ENCODE data around the gene NPFF.
"Not testable (repeated sequence)": the region's sequence is repeated elsewhere in the genome, so short reads cannot be mapped to it uniquely, and the experiment has no call there.

Gene NPFF

GRCh38 chr12:53506881-53507602 lies at the start of gene NPFF:
Gene NPFF (minus strand): TSS chr12:53507484. CDS start chr12:53507474, 10 bp downstream.
- no peak within 1 kb of the TSS for H3K27ac ChIP-seq (ENCODE audit: low read depth, low read length)
- H3K9ac ChIP-seq (ENCODE audit: low read length), result no peak within 1 kb of the TSS
- H3K4me1 ChIP-seq (ENCODE audit: control insufficient read depth, insufficient read depth, low read length), result peaks cover 1% of the 10 kb centered on the region
- H3K36me3 ChIP-seq (ENCODE audit: control insufficient read depth, insufficient read depth, low read length), result peaks cover 30% of the 10 kb centered on the region
- no peak within 1 kb of the TSS for H3K4me3 ChIP-seq (ENCODE audit: low read length)
- H3K27me3 ChIP-seq (ENCODE audit: control insufficient read depth, insufficient read depth, low read length), result no peaks in the 10 kb centered on the region

GRCh38 chr12:53552361-53553327 lies 45.4 kb upstream of the NPFF start:
- peaks cover 15% of the 10 kb centered on the region for H3K36me3 ChIP-seq (ENCODE audit: control insufficient read depth, insufficient read depth, low read length)
- H3K27ac ChIP-seq (ENCODE audit: low read depth, low read length), result no peak overlapping the region
- H3K4me3 ChIP-seq (ENCODE audit: low read length), result no peak overlapping the region
- peaks cover 7% of the 10 kb centered on the region for H3K4me1 ChIP-seq (ENCODE audit: control insufficient read depth, insufficient read depth, low read length)
- H3K27me3 ChIP-seq (ENCODE audit: control insufficient read depth, insufficient read depth, low read length), result no peaks in the 10 kb centered on the region
- no peak overlapping the region for H3K9ac ChIP-seq (ENCODE audit: low read length)

- Histone ChIP-seq H3K4me1 (ENCODE audit: control insufficient read depth, insufficient read depth, low read length) (peaks cover 7% of the 10 kb centered on the region), H3K4me3 (ENCODE audit: low read length) (no peak overlapping the region), H3K9ac (ENCODE audit: low read length) (no peak overlapping the region), H3K36me3 (ENCODE audit: control insufficient read depth, insufficient read depth, low read length) (peaks cover 16% of the 10 kb centered on the region), H3K27me3 (ENCODE audit: control insufficient read depth, insufficient read depth, low read length) (no peaks in the 10 kb centered on the region), H3K27ac (ENCODE audit: low read depth, low read length) (no peak overlapping the region)
Measured at GRCh38 chr12:53551889-53552291, 44.6 kb upstream of the NPFF start.

- peaks cover 16% of the 10 kb centered on the region for H3K36me3 ChIP-seq (ENCODE audit: control insufficient read depth, insufficient read depth, low read length)
Measured at GRCh38 chr12:53550595-53550994, 43.3 kb upstream of the NPFF start.

GRCh38 chr12:53550131-53550530 lies 42.8 kb upstream of the NPFF start:
- peaks cover 16% of the 10 kb centered on the region for H3K36me3 ChIP-seq (ENCODE audit: control insufficient read depth, insufficient read depth, low read length)
- not testable (repeated sequence) for H3K27me3 ChIP-seq (ENCODE audit: control insufficient read depth, insufficient read depth, low read length); H3K4me3 ChIP-seq (ENCODE audit: low read length); H3K4me1 ChIP-seq (ENCODE audit: control insufficient read depth, insufficient read depth, low read length); H3K9ac ChIP-seq (ENCODE audit: low read length); H3K27ac ChIP-seq (ENCODE audit: low read depth, low read length)

More at GRCh38 chr12:53550595-53550994, 43.3 kb upstream of the NPFF start:
- Histone ChIP-seq H3K4me3 (ENCODE audit: low read length) (no peak overlapping the region), H3K27me3 (ENCODE audit: control insufficient read depth, insufficient read depth, low read length) (no peaks in the 10 kb centered on the region), H3K4me1 (ENCODE audit: control insufficient read depth, insufficient read depth, low read length) (peaks cover 7% of the 10 kb centered on the region), H3K27ac (ENCODE audit: low read depth, low read length) (no peak overlapping the region), H3K9ac (ENCODE audit: low read length) (no peak overlapping the region)

- H3K27me3 ChIP-seq (ENCODE audit: control insufficient read depth, insufficient read depth, low read length); H3K27ac ChIP-seq (ENCODE audit: low read depth, low read length); H3K9ac ChIP-seq (ENCODE audit: low read length); H3K4me3 ChIP-seq (ENCODE audit: low read length): not testable (repeated sequence)
- Histone ChIP-seq H3K36me3 (ENCODE audit: control insufficient read depth, insufficient read depth, low read length) (peaks cover 16% of the 10 kb centered on the region), H3K4me1 (ENCODE audit: control insufficient read depth, insufficient read depth, low read length) (peaks cover 17% of the 10 kb centered on the region)
Measured at GRCh38 chr12:53548354-53548753, 41.1 kb upstream of the NPFF start.

GRCh38 chr12:53543539-53543938 lies 36.3 kb upstream of the NPFF start:
- Histone ChIP-seq H3K27ac (ENCODE audit: low read depth, low read length) (peak overlapping the region; percentile 66), H3K4me1 (ENCODE audit: control insufficient read depth, insufficient read depth, low read length) (peaks cover 10% of the 10 kb centered on the region), H3K27me3 (ENCODE audit: control insufficient read depth, insufficient read depth, low read length) (no peaks in the 10 kb centered on the region), H3K9ac (ENCODE audit: low read length) (no peak overlapping the region), H3K36me3 (ENCODE audit: control insufficient read depth, insufficient read depth, low read length) (peaks cover 11% of the 10 kb centered on the region), H3K4me3 (ENCODE audit: low read length) (peak overlapping the region; percentile 35)

GRCh38 chr12:53539526-53539925 lies 32.2 kb upstream of the NPFF start:
- H3K27ac ChIP-seq (ENCODE audit: low read depth, low read length), result no peak overlapping the region
- H3K4me1 ChIP-seq (ENCODE audit: control insufficient read depth, insufficient read depth, low read length), result peaks cover 9% of the 10 kb centered on the region
- no peak overlapping the region for H3K9ac ChIP-seq (ENCODE audit: low read length)
- no peak overlapping the region for H3K4me3 ChIP-seq (ENCODE audit: low read length)
- peaks cover 7% of the 10 kb centered on the region for H3K36me3 ChIP-seq (ENCODE audit: control insufficient read depth, insufficient read depth, low read length)
- H3K27me3 ChIP-seq (ENCODE audit: control insufficient read depth, insufficient read depth, low read length), result no peaks in the 10 kb centered on the region

GRCh38 chr12:53538209-53538689 lies 31.0 kb upstream of the NPFF start:
- peaks cover 8% of the 10 kb centered on the region for H3K36me3 ChIP-seq (ENCODE audit: control insufficient read depth, insufficient read depth, low read length)
- peaks cover 2% of the 10 kb centered on the region for H3K4me1 ChIP-seq (ENCODE audit: control insufficient read depth, insufficient read depth, low read length)
- peak overlapping the region; percentile 75 for H3K27ac ChIP-seq (ENCODE audit: low read depth, low read length)
- H3K9ac ChIP-seq (ENCODE audit: low read length), result no peak overlapping the region
- no peak overlapping the region for H3K4me3 ChIP-seq (ENCODE audit: low read length)
- no peaks in the 10 kb centered on the region for H3K27me3 ChIP-seq (ENCODE audit: control insufficient read depth, insufficient read depth, low read length)

- Histone ChIP-seq H3K9ac (ENCODE audit: low read length) (no peak overlapping the region), H3K4me3 (ENCODE audit: low read length) (no peak overlapping the region), H3K36me3 (ENCODE audit: control insufficient read depth, insufficient read depth, low read length) (peaks cover 20% of the 10 kb centered on the region), H3K27me3 (ENCODE audit: control insufficient read depth, insufficient read depth, low read length) (no peaks in the 10 kb centered on the region), H3K27ac (ENCODE audit: low read depth, low read length) (no peak overlapping the region), H3K4me1 (ENCODE audit: control insufficient read depth, insufficient read depth, low read length) (peaks cover 2% of the 10 kb centered on the region)
Measured at GRCh38 chr12:53536962-53537361, 29.7 kb upstream of the NPFF start.

- H3K27me3 ChIP-seq (ENCODE audit: control insufficient read depth, insufficient read depth, low read length), result no peaks in the 10 kb centered on the region
- H3K9ac ChIP-seq (ENCODE audit: low read length), result no peak overlapping the region
- no peak overlapping the region for H3K27ac ChIP-seq (ENCODE audit: low read depth, low read length)
- peaks cover 2% of the 10 kb centered on the region for H3K4me1 ChIP-seq (ENCODE audit: control insufficient read depth, insufficient read depth, low read length)
- H3K4me3 ChIP-seq (ENCODE audit: low read length), result no peak overlapping the region
- H3K36me3 ChIP-seq (ENCODE audit: control insufficient read depth, insufficient read depth, low read length), result peaks cover 27% of the 10 kb centered on the region
Measured at GRCh38 chr12:53533471-53533870, 26.2 kb upstream of the NPFF start.

Measured in rectal smooth muscle tissue (tissue), 1 donor.